Measurements from ENCODE around the gene RASGRP1.

DNA sequence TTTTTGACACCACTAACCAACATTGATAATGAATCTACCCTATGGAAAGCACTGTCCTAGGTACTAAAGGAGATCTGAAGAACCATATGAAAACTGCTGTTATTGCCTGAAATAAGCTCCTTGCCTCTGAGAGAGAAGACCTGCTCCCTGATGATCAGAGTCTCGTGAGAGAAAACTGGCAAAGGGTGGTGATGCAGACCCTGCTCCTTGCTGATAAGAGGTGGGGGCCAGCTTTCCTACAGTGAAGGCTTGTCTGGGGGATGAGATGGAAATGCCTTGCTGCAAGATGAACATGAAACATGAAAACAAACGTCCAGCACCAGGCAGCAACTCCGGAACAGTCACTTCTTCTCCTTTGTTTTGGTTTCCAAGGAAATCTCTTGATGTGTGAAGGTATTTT, 31.9 kb downstream of the RASGRP1 start:
- no peak for TF ChIP-seq SP1 (IDR thresholded peaks at IDR 0.05)
- no peak for TF ChIP-seq SUZ12 (IDR thresholded peaks at IDR 0.05)
- TF ChIP-seq BHLHE40 (IDR thresholded peaks at IDR 0.05; ENCODE audit: borderline replicate concordance): no peak
- TF ChIP-seq FOXM1 (IDR thresholded peaks at IDR 0.05; ENCODE audit: borderline replicate concordance): no peak
- TF ChIP-seq LEF1 (IDR thresholded peaks at IDR 0.05; ENCODE audit: borderline replicate concordance): no peak
